K562 (cell line): Measurements from ENCODE around the gene EPGN. TPM values are rescaled to one million over a fixed set of nuclear protein-coding genes. Genes with fewer than 3 reads are reported as not detected.

Experiments used
- ATAC-seq: fragments of 200-7000 bp; cut with Tn5 transposase; 3 replicates; pipeline ENCODE4 v1.9.1; 2020; ENCODE audit warnings: moderate library complexity
- BruUV-seq: library from RNA; stranded (reverse); fragments of 400-500 nt; replicated peaks from 2 replicates; lab custom pipeline; 2021; lab: Mats Ljungman, UMichigan
- CTCF ChIA-PET: fragments of 300-600 bp; formaldehyde crosslinking; extraction: SDS; loops from one replicate; lab custom pipeline; 2021; ENCODE audit warnings: low intra/inter-chr PET ratio; lab: Yijun Ruan, JAX
- POLR2A ChIA-PET: fragments of 300-600, 350-650 bp; sonication (Branson Sonifier 250); formaldehyde crosslinking; extraction: SDS; loops from one replicate; lab custom pipeline; 2021; ENCODE audit warnings: antibody characterized with exemption, inconsistent platforms; lab: Yijun Ruan, JAX
- DNase-seq, 4 experiments: peaks; one replicate each; pipeline versions ENCODE4 v3.0.0 to v3.0.0-alpha.2; 2011 to 2018; ENCODE audit warnings: low spot score in 3 of 4, mixed read lengths in 3 of 4; ENCODE audit errors: extremely low read depth in 1 of 4
- FAIRE-seq: peaks from 2 replicates; lab custom pipeline; 2011; peaks lifted over from hg19 to GRCh38; lab: Jason Lieb, UNC
- H2AFZ ChIP-seq: 2 replicates; pipeline ENCODE4 v1.6.0; 2011; ENCODE audit warnings: low read depth, low read length, control low read depth, inconsistent platforms
- H3K27ac ChIP-seq: fragments of 200-600 bp; 3 replicates; pipeline ENCODE4 v1.8.0; 2011; ENCODE audit warnings: low read depth, mild to moderate bottlenecking, control low read depth, inconsistent platforms, low read length, moderate library complexity, mixed read lengths; ENCODE audit errors: extremely low read depth
- H3K27me3 ChIP-seq, 2 experiments: fragments of 300-600 bp in 1 of 2; 2 replicates in 1 of 2; 3 replicates in 1 of 2; pipeline versions ENCODE4 v1.6.0 to v1.8.0; 2011; ENCODE audit warnings: inconsistent platforms in 2 of 2, low read length in 2 of 2, mild to moderate bottlenecking in 1 of 2, mixed read lengths in 1 of 2, moderate library complexity in 1 of 2; ENCODE audit not compliant: control insufficient read depth in 2 of 2, insufficient read depth in 2 of 2
- H3K36me3 ChIP-seq: fragments of 300-600 bp; 3 replicates; pipeline ENCODE4 v1.8.0; 2011; ENCODE audit warnings: mild to moderate bottlenecking, low read length, inconsistent platforms; ENCODE audit not compliant: control insufficient read depth, insufficient read depth
- H3K4me1 ChIP-seq, 2 experiments: fragments of 200-600 bp in 1 of 2; replicated peaks in 1 of 2; 2 replicates in 1 of 2; 3 replicates in 1 of 2; pipeline versions ENCODE4 v1.5.1 to v1.8.0; 2011; ENCODE audit warnings: inconsistent platforms in 2 of 2, low read length in 2 of 2, mild to moderate bottlenecking in 1 of 2, mixed read lengths in 1 of 2, moderate library complexity in 1 of 2; ENCODE audit not compliant: control insufficient read depth in 2 of 2, insufficient read depth in 2 of 2
- H3K4me2 ChIP-seq: 2 replicates; pipeline ENCODE4 v1.6.1; 2011; ENCODE audit warnings: low read length, control low read depth, inconsistent platforms, mixed read lengths; ENCODE audit not compliant: insufficient read depth
- H3K4me3 ChIP-seq: fragments of 200-600 bp; sonication (generic), shearing (Covaris generic); 2 replicates; pipeline ENCODE4 v1.5.1; 2016; ENCODE audit warnings: control low read depth, inconsistent platforms
- H3K79me2 ChIP-seq: fragments of 200-600 bp; 3 replicates; pipeline ENCODE4 v1.8.0; 2011; ENCODE audit warnings: low read length, inconsistent platforms; ENCODE audit not compliant: control insufficient read depth, insufficient read depth
- H3K9ac ChIP-seq, 2 experiments: 2 replicates each; pipeline versions ENCODE4 v1.6.0 to v1.6.1; 2011; ENCODE audit warnings: low read depth in 2 of 2, low read length in 2 of 2, control low read depth in 1 of 2, inconsistent platforms in 1 of 2, mild to moderate bottlenecking in 1 of 2, mixed read lengths in 1 of 2; ENCODE audit not compliant: insufficient read depth in 1 of 2
- H3K9me1 ChIP-seq: one replicate; pipeline ENCODE4 v1.6.0; 2011; ENCODE audit warnings: inconsistent platforms, mild to moderate bottlenecking, low read length, moderate library complexity; ENCODE audit not compliant: control insufficient read depth, insufficient read depth
- H3K9me3 ChIP-seq: replicated peaks from 2 replicates; pipeline ENCODE4 v1.5.1; 2011; ENCODE audit warnings: low read depth, low read length, inconsistent platforms; ENCODE audit not compliant: control insufficient read depth, insufficient read depth
- H4K20me1 ChIP-seq: replicated peaks from 2 replicates; pipeline ENCODE4 v1.6.1; 2011; ENCODE audit warnings: low read length, inconsistent platforms, mixed read lengths; ENCODE audit not compliant: control insufficient read depth, insufficient read depth
- CEBPB ChIP-seq: fragments of 450-650 bp; IDR thresholded peaks from 2 replicates; pipeline ENCODE4 v1.6.1; 2016; ENCODE audit warnings: missing genetic modification characterization, missing compliant biosample characterization
- FUS ChIP-seq: fragments of 200-400 bp; formaldehyde crosslinking; optimal IDR thresholded peaks from 2 replicates; pipeline ENCODE3; 2017; ENCODE audit warnings: low read depth, low read length
- GATA2 ChIP-seq: sonication (generic); formaldehyde crosslinking; IDR thresholded peaks from 2 replicates; pipeline ENCODE4 v1.4.0; 2020; ENCODE audit warnings: mild to moderate bottlenecking, missing genetic modification reagents
- MTA2 ChIP-seq: fragments of 450-650 bp; IDR thresholded peaks from 2 replicates; pipeline ENCODE4 v1.6.1; 2016; ENCODE audit warnings: low read depth
- RHOXF2B ChIP-seq: fragments of 250-450 bp; sonication (Bioruptor Pico); conservative IDR thresholded peaks from 2 replicates; pipeline ENCODE4 v1.5.1; 2021
- ZBTB49 ChIP-seq: sonication (generic); formaldehyde crosslinking; IDR thresholded peaks from 2 replicates; pipeline ENCODE4 v1.8.0; 2022; ENCODE audit warnings: missing genetic modification reagents, mild to moderate bottlenecking, borderline replicate concordance
- ZNF316 ChIP-seq: fragments of 450-650 bp; IDR thresholded peaks from 2 replicates; pipeline ENCODE4 v1.6.1; 2016
- ZNF398 ChIP-seq: fragments of 250-450 bp; sonication (Bioruptor Pico); IDR thresholded peaks from 2 replicates; pipeline ENCODE4 v1.8.0; 2021; ENCODE audit warnings: moderate library complexity, mild to moderate bottlenecking, inconsistent platforms
- ZNF589 ChIP-seq: fragments of 200-800 bp; sonication (Bioruptor generic); IDR thresholded peaks from 2 replicates; pipeline ENCODE4 v1.6.1; 2016; ENCODE audit warnings: low read depth, missing genetic modification characterization, missing compliant biosample characterization
- ZSCAN29 ChIP-seq: fragments of 450-650 bp; IDR thresholded peaks from 2 replicates; pipeline ENCODE4 v1.6.1; 2017
- WGBS: fragments of 100-300 bp; shearing (Covaris generic); methylation state at CpG from one replicate; pipeline ENCODE4 v1.1.6; 2016; ENCODE audit warnings: low coverage, mixed read lengths; ENCODE audit not compliant: insufficient coverage; ENCODE audit errors: missing lambda C conversion rate; 5-methylcytosine and 5-hydroxymethylcytosine counted together
- in situ Hi-C: fragments of 300-500 bp; cut with MboI; formaldehyde crosslinking; loops from 4 replicates; pipeline ENCODE4 v1.15.0; 2018; ENCODE audit warnings: inconsistent platforms, mixed read lengths
- intact Hi-C: fragments of 100-400 bp; cut with micrococcal nuclease; formaldehyde crosslinking; loops from 2 replicates; pipeline ENCODE4 v1.14.2; 2022
- polyA plus RNA-seq, 8 experiments: library from polyadenylated mRNA; depleted of rRNA in 4 of 8; stranded (reverse) in 5 of 8; unstranded in 3 of 8; fragments of >200 nt; fragmentation: Nextera tagmentation in 2 of 8; fragmentation: Illumina TruSeq in 1 of 8; extraction: Ambion mirVana in 2 of 8; extraction: Trizol in 1 of 8; gene quantifications; 2 replicates each; pipeline versions ENCODE4 v1.2.1 to v1.2.3, GENCODE V29; 2011 to 2014; ENCODE audit warnings: inconsistent platforms in 1 of 8, missing spikeins in 1 of 8
- total RNA-seq, 7 experiments: library from RNA; depleted of rRNA in 6 of 7; stranded (reverse); fragments of >200 nt in 6 of 7; fragmentation: Illumina TruSeq in 2 of 7; extraction: Trizol in 2 of 7; gene quantifications; 2 replicates each; pipeline versions ENCODE4 v1.2.1 to v1.2.3, GENCODE V29; 2011 to 2021; ENCODE audit warnings: low replicate concordance in 1 of 7

The EPGN gene
- total and polyA plus RNA-seq, 9 of the 15 experiments (the other 6 are each of a cell fraction or from before 2014, with no cell fraction given), result 0.10 to 0.56 TPM; not detected in 7

GRCh38 chr4:74357965-74358364, 49.7 kb downstream of the EPGN start:
- no peak for TF ChIP-seq RHOXF2B
- no peak for TF ChIP-seq ZBTB49 (CRISPR knock-in tag)
- TF ChIP-seq ZSCAN29, result no peak
- no peak for TF ChIP-seq GATA2 (CRISPR knock-in tag)
- TF ChIP-seq CEBPB (tag), result no peak
- TF ChIP-seq FUS, result no peak
- no peak for TF ChIP-seq MTA2
- no peak for TF ChIP-seq ZNF316
- TF ChIP-seq ZNF589 (CRISPR knock-in tag), result no peak
- TF ChIP-seq ZNF398 (CRISPR knock-in tag), result no peak
- no peak overlapping the region for H3K27ac ChIP-seq
- H3K79me2 ChIP-seq, result no peaks in the 10 kb centered on the region
- H4K20me1 ChIP-seq, result no peaks in the 10 kb centered on the region
- no peaks in the 10 kb centered on the region for H3K9me1 ChIP-seq
- intact Hi-C loops, result no loop called here
- no peaks in the 10 kb centered on the region for H3K9me3 ChIP-seq
- H3K27me3 ChIP-seq, result no peaks in the 10 kb centered on the region
- no peak overlapping the region for H3K4me3 ChIP-seq
- no peak for DNase-seq
- BruUV-seq, result no TSS peak
- no peak for ATAC-seq
- CTCF ChIA-PET, result no interaction called here
- H3K4me1 ChIP-seq, result peaks cover 0 to 2% of the 10 kb centered on the region in 2 experiments; a peak in 1 of 5 replicates
- no peak for FAIRE-seq
- POLR2A ChIA-PET, result no interaction called here
- 54% methylated on average over 1 of the region's 1 CpG for WGBS
- H2AFZ ChIP-seq, result no peak overlapping the region
- in situ Hi-C loops, result no loop called here
- no peaks in the 10 kb centered on the region for H3K36me3 ChIP-seq
- H3K4me2 ChIP-seq, result no peak overlapping the region
- no peak overlapping the region for H3K9ac ChIP-seq
